ENCODE data around the gene CDH12. TPM values are rescaled to one million over a fixed set of nuclear protein-coding genes. Genes with fewer than 3 reads are reported as not detected.

The CDH12 gene
- total RNA-seq, 4 donors from 2014 or later = not detected

DNA sequence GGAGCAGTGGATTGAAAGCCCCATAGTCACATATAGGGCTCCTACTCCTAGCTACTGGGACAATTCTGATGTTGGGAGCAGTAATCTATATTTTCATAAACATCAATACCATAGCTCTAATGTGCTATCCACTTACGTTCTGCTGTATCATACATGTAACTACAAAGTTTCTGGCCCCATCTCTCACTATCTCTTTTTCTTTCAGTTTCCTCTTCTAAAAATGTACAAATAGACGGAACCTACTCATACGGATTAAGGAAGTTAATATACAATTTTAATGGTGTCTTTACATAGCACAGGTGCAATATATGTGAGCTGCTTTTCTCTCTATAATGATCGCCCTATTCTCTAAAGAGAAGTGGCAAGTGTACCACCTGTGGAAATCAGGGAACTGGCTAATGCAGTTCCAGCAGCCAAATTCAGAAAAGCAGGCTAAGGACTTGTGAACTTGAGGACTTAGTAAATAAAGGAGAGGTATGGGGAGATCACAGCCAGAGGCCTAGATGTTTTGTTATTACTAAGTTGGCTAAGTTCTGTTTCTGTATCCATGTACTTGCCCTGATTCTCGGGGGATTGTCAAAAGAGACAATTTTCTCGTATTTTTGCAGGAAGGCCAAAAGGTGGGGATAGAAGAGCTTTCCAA is 1021.9 kb downstream of the CDH12 start:
- H3K36me3 ChIP-seq = no peaks in the 10 kb centered on the region
- no peaks in the 10 kb centered on the region for H3K4me1 ChIP-seq
- intact Hi-C loops (cut with DNase I) = no loop called here
- 86 to 89% methylated on average over 6 of the region's 6 CpGs for WGBS, 2 donors
- H3K27me3 ChIP-seq = no peaks in the 10 kb centered on the region
- no peak overlapping the region for H3K27ac ChIP-seq
- H3K9me3 ChIP-seq = no peaks in the 10 kb centered on the region
- TF ChIP-seq CTCF (IDR thresholded peaks at IDR 0.05) = no peak
- TF ChIP-seq POLR2A (IDR thresholded peaks at IDR 0.05) = no peak
- no peak for DNase-seq
- H3K4me3 ChIP-seq (replicated peaks in 1 of 3) = no peak overlapping the region

DNA sequence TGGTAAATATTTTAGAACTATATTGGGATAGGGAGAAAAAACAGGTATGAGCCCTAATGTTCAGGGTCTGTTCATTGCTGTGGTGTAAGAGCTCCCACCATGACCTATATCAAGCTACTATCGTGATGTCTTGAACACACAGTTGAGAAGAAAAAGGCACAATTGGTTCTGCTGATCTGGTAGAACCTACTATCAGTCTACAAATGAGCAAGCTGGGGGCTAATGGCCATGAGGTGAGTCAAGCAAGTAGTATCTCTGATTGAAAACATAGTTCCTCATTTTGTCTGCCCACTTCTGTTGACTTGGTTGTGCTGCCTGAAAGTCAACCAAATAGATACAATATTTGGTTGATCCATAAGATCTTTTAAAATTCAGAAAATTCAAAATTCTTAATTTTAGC is 1026.3 kb downstream of the CDH12 start:
- TF ChIP-seq CTCF (IDR thresholded peaks at IDR 0.05) = no peak
- DNase-seq = no peak
- Histone ChIP-seq H3K4me1 (no peaks in the 10 kb centered on the region), H3K36me3 (no peaks in the 10 kb centered on the region), H3K27me3 (no peaks in the 10 kb centered on the region), H3K4me3 (replicated peaks in 1 of 3) (no peak overlapping the region), H3K27ac (no peak overlapping the region), H3K9me3 (no peaks in the 10 kb centered on the region)
- 89 to 100% methylated on average over 1 of the region's 1 CpG for WGBS, 2 donors
- intact Hi-C loops (cut with DNase I) = no loop called here

DNA sequence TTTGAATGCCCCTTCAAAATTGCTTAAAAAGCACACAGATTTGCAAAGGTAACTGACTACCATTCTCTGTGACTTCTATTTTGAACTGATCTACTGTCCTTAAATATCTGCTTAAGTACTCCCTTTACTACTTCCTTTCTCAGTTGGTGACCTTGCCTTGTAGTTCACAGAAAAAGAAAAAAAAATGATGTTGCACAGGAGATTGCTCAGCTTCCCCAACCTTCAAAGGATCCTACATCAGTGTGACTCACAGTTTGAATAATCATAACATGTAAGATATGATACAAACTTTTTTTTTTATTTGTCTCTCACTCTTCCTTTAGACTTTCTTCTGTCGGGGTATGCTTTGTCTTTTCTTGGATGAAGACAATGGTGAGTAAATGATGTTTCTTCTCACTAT is 1029.6 kb downstream of the CDH12 start:
- Histone ChIP-seq H3K4me1 (no peaks in the 10 kb centered on the region), H3K4me3 (replicated peaks in 1 of 3) (no peak overlapping the region), H3K36me3 (no peaks in the 10 kb centered on the region), H3K27me3 (no peaks in the 10 kb centered on the region), H3K9me3 (no peaks in the 10 kb centered on the region), H3K27ac (no peak overlapping the region)
- TF ChIP-seq CTCF (IDR thresholded peaks at IDR 0.05) = no peak
- TF ChIP-seq POLR2A (IDR thresholded peaks at IDR 0.05) = no peak
- no peak for DNase-seq
- 85% methylated on average over 1 of the region's 1 CpG for WGBS, 2 donors
- intact Hi-C loops (cut with DNase I) = no loop called here

GRCh38 chr5:21823076-21823574 is 1030.0 kb downstream of the CDH12 start:
- WGBS, 2 donors = 68 to 77% methylated on average over 2 of the region's 2 CpGs
- intact Hi-C loops (cut with DNase I) = no loop called here
- H3K4me3 ChIP-seq (replicated peaks in 1 of 3) = no peak overlapping the region
- TF ChIP-seq POLR2A (IDR thresholded peaks at IDR 0.05) (no peak), CTCF (IDR thresholded peaks at IDR 0.05) (no peak)
- DNase-seq = no peak
- no peaks in the 10 kb centered on the region for H3K4me1 ChIP-seq
- no peaks in the 10 kb centered on the region for H3K27me3 ChIP-seq
- H3K27ac ChIP-seq = no peak overlapping the region
- H3K9me3 ChIP-seq = no peaks in the 10 kb centered on the region
- no peaks in the 10 kb centered on the region for H3K36me3 ChIP-seq

GRCh38 chr5:21820527-21820926 is 1032.6 kb downstream of the CDH12 start:
- no peak for DNase-seq
- TF ChIP-seq CTCF (IDR thresholded peaks at IDR 0.05) = no peak
- no peak for TF ChIP-seq POLR2A (IDR thresholded peaks at IDR 0.05)
- no peaks in the 10 kb centered on the region for H3K9me3 ChIP-seq
- no peak overlapping the region for H3K4me3 ChIP-seq (replicated peaks in 1 of 3)
- H3K36me3 ChIP-seq = no peaks in the 10 kb centered on the region
- intact Hi-C loops (cut with DNase I) = no loop called here
- 66 to 72% methylated on average over 5 of the region's 5 CpGs for WGBS, 2 donors
- H3K4me1 ChIP-seq = no peaks in the 10 kb centered on the region
- no peaks in the 10 kb centered on the region for H3K27me3 ChIP-seq
- H3K27ac ChIP-seq = no peak overlapping the region

All from thyroid gland (tissue), 4 donors.